BJ (cell line): ENCODE data around the gene ENPP1. TPM values are rescaled to one million over a fixed set of nuclear protein-coding genes. Genes with fewer than 3 reads are reported as not detected.

Experiments used
- CTCF ChIA-PET: fragments of 350-600 bp; formaldehyde crosslinking; extraction: SDS; loops from one replicate; lab custom pipeline; 2021; ENCODE audit warnings: antibody characterized with exemption, inconsistent platforms; lab: Yijun Ruan, JAX
- POLR2A ChIA-PET: fragments of 300-600 bp; sonication (Branson Sonifier 250); formaldehyde crosslinking; extraction: SDS; loops from one replicate; lab custom pipeline; 2021; ENCODE audit warnings: antibody characterized with exemption; lab: Charles Lee
- DNase-seq: peaks from one replicate; pipeline ENCODE4 v3.0.0-alpha.2; 2011; ENCODE audit warnings: low read depth
- H3K27me3 ChIP-seq: 2 replicates; pipeline ENCODE4 v1.6.0; 2011; ENCODE audit warnings: low read length; ENCODE audit not compliant: control insufficient read depth, insufficient read depth
- H3K36me3 ChIP-seq: 2 replicates; pipeline ENCODE4 v1.5.1; 2011; ENCODE audit warnings: low read length; ENCODE audit not compliant: control insufficient read depth, insufficient read depth
- H3K4me3 ChIP-seq: 2 replicates; pipeline ENCODE4 v1.5.1; 2011; ENCODE audit warnings: low read depth, mild to moderate bottlenecking, control low read depth, low read length
- CTCF ChIP-seq: IDR thresholded peaks from 2 replicates; pipeline ENCODE4 v1.5.1; 2011; ENCODE audit warnings: low read depth, mild to moderate bottlenecking, control low read depth, inconsistent platforms, low read length, moderate library complexity; ENCODE audit not compliant: insufficient read depth
- polyA minus RNA-seq: library from RNA; depleted of rRNA, polyadenylated mRNA; stranded (reverse); fragments of >200 nt; gene quantifications from 2 replicates; pipeline ENCODE4 v1.2.3, GENCODE V29; 2011; rRNA and poly(A)+ RNA removed
- polyA plus RNA-seq: library from polyadenylated mRNA; depleted of rRNA; stranded (reverse); fragments of >200 nt; gene quantifications from 2 replicates; pipeline ENCODE4 v1.2.3, GENCODE V29; 2011; rRNA removed

Gene ENPP1
- polyA plus RNA-seq (8.0 and 15.8 TPM in 2 replicates), polyA minus RNA-seq (11.6 and 13.7 TPM in 2 replicates)

- ChIA-PET POLR2A (no interaction called here), CTCF (interaction anchor here (1.4 to 1.8 kb wide), 3 partner anchors 102 to 112 kb away, joined by 4 read pairs; no protein-coding TSS in a partner anchor)
- peak within 1 kb of the TSS; percentile 63 for H3K4me3 ChIP-seq
- peak; percentile 46 for TF ChIP-seq CTCF
- no peaks in the 10 kb centered on the region for H3K27me3 ChIP-seq
- H3K36me3 ChIP-seq, result no peaks in the 10 kb centered on the region
- no peak for DNase-seq
Measured at GRCh38 chr6:131807644-131808459, at the start of gene ENPP1. Gene ENPP1, plus strand, starts transcription at chr6:131808020. Its CDS starts 16 bp downstream, at chr6:131808036.

GRCh38 chr6:131758920-131759319, 48.9 kb upstream of the ENPP1 start:
- no peak for TF ChIP-seq CTCF
- Histone ChIP-seq H3K27me3 (no peaks in the 10 kb centered on the region), H3K36me3 (no peaks in the 10 kb centered on the region), H3K4me3 (no peak overlapping the region)
- ChIA-PET POLR2A (no interaction called here), CTCF (no interaction called here)
- DNase-seq, result no peak

- CTCF ChIA-PET, result interaction anchor here (0.5 to 1.6 kb wide), 2 partner anchors 30 to 66 kb away, joined by 3 read pairs; no protein-coding TSS in a partner anchor
- no peaks in the 10 kb centered on the region for H3K27me3 ChIP-seq
- DNase-seq, result no peak
- no peak for TF ChIP-seq CTCF
- no peak overlapping the region for H3K4me3 ChIP-seq
- no peaks in the 10 kb centered on the region for H3K36me3 ChIP-seq
- POLR2A ChIA-PET, result no interaction called here
Measured at GRCh38 chr6:131761060-131761761, 46.6 kb upstream of the ENPP1 start.

- POLR2A ChIA-PET, result no interaction called here
- Histone ChIP-seq H3K27me3 (no peaks in the 10 kb centered on the region), H3K36me3 (no peaks in the 10 kb centered on the region), H3K4me3 (no peak overlapping the region)
- CTCF ChIA-PET, result interaction anchor here (1.6 kb wide), 1 partner anchor 67 kb away, joined by 3 read pairs; no protein-coding TSS in a partner anchor
- DNase-seq, result no peak
- TF ChIP-seq CTCF, result no peak
Measured at GRCh38 chr6:131761762-131762067, 46.1 kb upstream of the ENPP1 start.

- Histone ChIP-seq H3K27me3 (no peaks in the 10 kb centered on the region), H3K4me3 (no peak overlapping the region), H3K36me3 (no peaks in the 10 kb centered on the region)
- POLR2A ChIA-PET, result no interaction called here
- CTCF ChIA-PET, result interaction anchor here (0.7 to 1.6 kb wide), 2 partner anchors 25 to 68 kb away, joined by 3 read pairs; no protein-coding TSS in a partner anchor
- DNase-seq, result no peak
- no peak for TF ChIP-seq CTCF
Measured at GRCh38 chr6:131762984-131763383, 44.8 kb upstream of the ENPP1 start.
